Endothelial cell of umbilical vein (primary cell): ENCODE results near the gene SDF2.
"Not testable (repeated sequence)": the region's sequence is repeated elsewhere in the genome, so short reads cannot be mapped to it uniquely, and the experiment has no call there.

Experiments
- CTCF ChIP-seq, 2 donors: IDR thresholded peaks; 1 replicate in 1 of 2; 2 replicates in 1 of 2; pipeline ENCODE4 v1.5.1; 2011; ENCODE audit warnings: low read length in 2 of 2, mild to moderate bottlenecking in 2 of 2, moderate library complexity in 2 of 2, control low read depth in 1 of 2, inconsistent platforms in 1 of 2, low read depth in 1 of 2; ENCODE audit not compliant: insufficient read depth in 1 of 2; ENCODE audit errors: extremely low read depth in 1 of 2
- EZH2 ChIP-seq: IDR thresholded peaks from 2 replicates; pipeline ENCODE4 v1.6.1; 2012; ENCODE audit warnings: borderline replicate concordance, low read depth, mild to moderate bottlenecking, moderate library complexity, low read length, inconsistent platforms; ENCODE audit not compliant: severe bottlenecking
- FOS ChIP-seq: IDR thresholded peaks from 2 replicates; pipeline ENCODE4 v1.6.1; 2011; ENCODE audit warnings: mild to moderate bottlenecking, low read length, moderate library complexity, borderline replicate concordance; ENCODE audit not compliant: insufficient read depth
- JUN ChIP-seq: IDR thresholded peaks from 2 replicates; pipeline ENCODE4 v1.6.1; 2011; ENCODE audit warnings: borderline replicate concordance, low read depth; ENCODE audit not compliant: insufficient read length, insufficient read depth
- MAX ChIP-seq: IDR thresholded peaks from 2 replicates; pipeline ENCODE4 v1.6.1; 2011; ENCODE audit not compliant: insufficient read depth, insufficient read length
- MYC ChIP-seq: IDR thresholded peaks from one replicate; pipeline ENCODE4 v1.6.1; 2011; ENCODE audit warnings: mild to moderate bottlenecking, low read depth, low read length
- POLR2A ChIP-seq: IDR thresholded peaks from 2 replicates; pipeline ENCODE4 v1.6.1; 2012; ENCODE audit warnings: low read depth, mild to moderate bottlenecking, control low read depth, low read length
- POLR2AphosphoS5 ChIP-seq: IDR thresholded peaks from 2 replicates; pipeline ENCODE4 v1.6.1; 2012; ENCODE audit warnings: low read depth, mild to moderate bottlenecking, control low read depth, low read length, moderate library complexity; ENCODE audit not compliant: insufficient read depth

- not testable (repeated sequence) for TF ChIP-seq CTCF (IDR thresholded peaks at IDR 0.05; ENCODE audit: extremely low read depth in 1 of 2, insufficient read depth in 1 of 2, low read depth in 1 of 2, low read length in 2 of 2); POLR2A; JUN; POLR2AphosphoS5; EZH2; FOS; MAX; MYC
Observed at GRCh38 chr17:28604031-28604430, 57.7 kb downstream of the SDF2 start.
